K562 (cell line): ENCODE measurements around the gene HOXA9.

Experiments
- POLR2AphosphoS5 ChIP-seq: IDR thresholded peaks from 2 replicates; pipeline ENCODE4 v1.6.1; 2011; ENCODE audit warnings: mild to moderate bottlenecking, low read depth, low read length, moderate library complexity; ENCODE audit not compliant: control insufficient read depth, insufficient read depth
- TF ChIP-seq, protein P1 (sequence below), 3 experiments: IDR thresholded peaks in 2 of 3; conservative IDR thresholded peaks in 1 of 3; 2 replicates each; pipeline ENCODE4 v1.5.1; 2011 to 2012; ENCODE audit warnings: low read length in 3 of 3, mild to moderate bottlenecking in 3 of 3, control low read depth in 2 of 3, improper control_type of control experiment in 1 of 3, inconsistent platforms in 1 of 3, low read depth in 1 of 3, mixed read lengths in 1 of 3, moderate library complexity in 1 of 3; ENCODE audit not compliant: insufficient read depth in 2 of 3

GRCh38 chr7:27123477-27124053 lies 41.8 kb downstream of the HOXA9 start:
- TF ChIP-seq, protein P1, sequence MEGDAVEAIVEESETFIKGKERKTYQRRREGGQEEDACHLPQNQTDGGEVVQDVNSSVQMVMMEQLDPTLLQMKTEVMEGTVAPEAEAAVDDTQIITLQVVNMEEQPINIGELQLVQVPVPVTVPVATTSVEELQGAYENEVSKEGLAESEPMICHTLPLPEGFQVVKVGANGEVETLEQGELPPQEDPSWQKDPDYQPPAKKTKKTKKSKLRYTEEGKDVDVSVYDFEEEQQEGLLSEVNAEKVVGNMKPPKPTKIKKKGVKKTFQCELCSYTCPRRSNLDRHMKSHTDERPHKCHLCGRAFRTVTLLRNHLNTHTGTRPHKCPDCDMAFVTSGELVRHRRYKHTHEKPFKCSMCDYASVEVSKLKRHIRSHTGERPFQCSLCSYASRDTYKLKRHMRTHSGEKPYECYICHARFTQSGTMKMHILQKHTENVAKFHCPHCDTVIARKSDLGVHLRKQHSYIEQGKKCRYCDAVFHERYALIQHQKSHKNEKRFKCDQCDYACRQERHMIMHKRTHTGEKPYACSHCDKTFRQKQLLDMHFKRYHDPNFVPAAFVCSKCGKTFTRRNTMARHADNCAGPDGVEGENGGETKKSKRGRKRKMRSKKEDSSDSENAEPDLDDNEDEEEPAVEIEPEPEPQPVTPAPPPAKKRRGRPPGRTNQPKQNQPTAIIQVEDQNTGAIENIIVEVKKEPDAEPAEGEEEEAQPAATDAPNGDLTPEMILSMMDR (IDR thresholded peaks at IDR 0.05 in 2 of 3, conservative IDR thresholded peaks at IDR 0.05 in 1 of 3; ENCODE audit: insufficient read depth in 2 of 3, low read depth in 1 of 3, low read length in 3 of 3), result no peak
- no peak for TF ChIP-seq POLR2AphosphoS5
